Endothelial cell of umbilical vein (primary cell): ENCODE results near the gene FBXW4. TPM values are rescaled to one million over a fixed set of nuclear protein-coding genes. Genes with fewer than 3 reads are reported as not detected.

Experiments used
- BruUV-seq: library from RNA; stranded (reverse); fragments of 400-500 nt; replicated peaks from 2 replicates; lab custom pipeline; 2021; lab: Mats Ljungman, UMichigan
- CTCF ChIA-PET: fragments of 300-600, 350-600 bp; sonication (Branson Sonifier 250); formaldehyde crosslinking; loops from one replicate; lab custom pipeline; 2021; ENCODE audit warnings: antibody characterized with exemption, inconsistent platforms; lab: Charles Lee
- POLR2A ChIA-PET: fragments of 300-600, 350-600 bp; sonication (Branson Sonifier 250); formaldehyde crosslinking; loops from one replicate; lab custom pipeline; 2021; ENCODE audit warnings: antibody characterized with exemption, inconsistent platforms; lab: Charles Lee
- DNase-seq: peaks from one replicate; pipeline ENCODE4 v3.0.0-alpha.2; 2011; ENCODE audit warnings: low read depth, low spot score
- FAIRE-seq: peaks from 2 replicates; lab custom pipeline; 2011; peaks lifted over from hg19 to GRCh38; lab: Jason Lieb, UNC
- H2AFZ ChIP-seq: 2 replicates; pipeline ENCODE4 v1.6.0; 2012; ENCODE audit warnings: low read depth, low read length, control low read depth, inconsistent platforms
- H3K27ac ChIP-seq: 2 replicates; pipeline ENCODE4 v1.5.1; 2011; ENCODE audit warnings: low read depth, mild to moderate bottlenecking, control low read depth, low read length, moderate library complexity; ENCODE audit not compliant: insufficient read depth
- H3K27me3 ChIP-seq, 2 experiments: 2 replicates each; pipeline versions ENCODE4 v1.6.0 to v1.6.1; 2011; ENCODE audit warnings: low read length in 2 of 2, mixed read lengths in 1 of 2; ENCODE audit not compliant: control insufficient read depth in 2 of 2, insufficient read depth in 2 of 2
- H3K36me3 ChIP-seq, 2 experiments: 2 replicates in 1 of 2; 3 replicates in 1 of 2; pipeline ENCODE4 v1.5.1; 2011; ENCODE audit warnings: low read length in 2 of 2, mild to moderate bottlenecking in 1 of 2, moderate library complexity in 1 of 2; ENCODE audit not compliant: control insufficient read depth in 2 of 2, insufficient read depth in 2 of 2; ENCODE audit errors: extremely low read depth in 1 of 2
- H3K4me1 ChIP-seq: 3 replicates; pipeline ENCODE4 v1.5.1; 2011; ENCODE audit warnings: mild to moderate bottlenecking, low read length; ENCODE audit not compliant: control insufficient read depth, insufficient read depth; ENCODE audit errors: extremely low read depth
- H3K4me2 ChIP-seq: 2 replicates; pipeline ENCODE4 v1.6.1; 2011; ENCODE audit warnings: low read length, control low read depth, mixed read lengths; ENCODE audit not compliant: insufficient read depth
- H3K4me3 ChIP-seq, 3 experiments: fragments of 200-600 bp in 1 of 3; sonication (generic), shearing (Covaris generic) in 1 of 3; replicated peaks in 1 of 3; 2 replicates each; pipeline ENCODE4 v1.5.1; 2011 to 2016; ENCODE audit warnings: control low read depth in 3 of 3, low read length in 3 of 3, mild to moderate bottlenecking in 2 of 3, inconsistent platforms in 1 of 3, low read depth in 1 of 3, moderate library complexity in 1 of 3; ENCODE audit not compliant: insufficient read depth in 1 of 3
- H3K79me2 ChIP-seq: 2 replicates; pipeline ENCODE4 v1.6.0; 2012; ENCODE audit warnings: low read length, inconsistent platforms; ENCODE audit not compliant: control insufficient read depth, insufficient read depth
- H3K9ac ChIP-seq: replicated peaks from 2 replicates; pipeline ENCODE3; 2011; ENCODE audit warnings: low read length, control low read depth; ENCODE audit not compliant: insufficient read depth; ENCODE audit errors: extremely low read depth
- H3K9me1 ChIP-seq: replicated peaks from 3 replicates; pipeline ENCODE4 v1.6.0; 2011; ENCODE audit warnings: mild to moderate bottlenecking, low read length; ENCODE audit not compliant: control insufficient read depth, insufficient read depth; ENCODE audit errors: extremely low read depth
- H3K9me3 ChIP-seq: replicated peaks from 2 replicates; pipeline ENCODE4 v1.5.1; 2012; ENCODE audit warnings: low read length, inconsistent platforms; ENCODE audit not compliant: control insufficient read depth, insufficient read depth
- H4K20me1 ChIP-seq: replicated peaks from 2 replicates; pipeline ENCODE3; 2011; ENCODE audit warnings: mild to moderate bottlenecking, low read length; ENCODE audit not compliant: control insufficient read depth, insufficient read depth; ENCODE audit errors: extremely low read depth
- CTCF ChIP-seq, 2 donors: IDR thresholded peaks; 1 replicate in 1 of 2; 2 replicates in 1 of 2; pipeline ENCODE4 v1.5.1; 2011; ENCODE audit warnings: low read length in 2 of 2, mild to moderate bottlenecking in 2 of 2, moderate library complexity in 2 of 2, control low read depth in 1 of 2, inconsistent platforms in 1 of 2, low read depth in 1 of 2; ENCODE audit not compliant: insufficient read depth in 1 of 2; ENCODE audit errors: extremely low read depth in 1 of 2
- EZH2 ChIP-seq: IDR thresholded peaks from 2 replicates; pipeline ENCODE4 v1.6.1; 2012; ENCODE audit warnings: borderline replicate concordance, low read depth, mild to moderate bottlenecking, moderate library complexity, low read length, inconsistent platforms; ENCODE audit not compliant: severe bottlenecking
- FOS ChIP-seq: IDR thresholded peaks from 2 replicates; pipeline ENCODE4 v1.6.1; 2011; ENCODE audit warnings: mild to moderate bottlenecking, low read length, moderate library complexity, borderline replicate concordance; ENCODE audit not compliant: insufficient read depth
- GATA2 ChIP-seq: IDR thresholded peaks from 2 replicates; pipeline ENCODE4 v1.7.0; 2011; ENCODE audit warnings: low read depth, mild to moderate bottlenecking, moderate library complexity, mixed read lengths, low read length; ENCODE audit not compliant: insufficient read length, insufficient read depth
- JUN ChIP-seq: IDR thresholded peaks from 2 replicates; pipeline ENCODE4 v1.6.1; 2011; ENCODE audit warnings: borderline replicate concordance, low read depth; ENCODE audit not compliant: insufficient read length, insufficient read depth
- MAX ChIP-seq: IDR thresholded peaks from 2 replicates; pipeline ENCODE4 v1.6.1; 2011; ENCODE audit not compliant: insufficient read depth, insufficient read length
- MYC ChIP-seq: IDR thresholded peaks from one replicate; pipeline ENCODE4 v1.6.1; 2011; ENCODE audit warnings: mild to moderate bottlenecking, low read depth, low read length
- POLR2A ChIP-seq: IDR thresholded peaks from 2 replicates; pipeline ENCODE4 v1.6.1; 2012; ENCODE audit warnings: low read depth, mild to moderate bottlenecking, control low read depth, low read length
- POLR2AphosphoS5 ChIP-seq: IDR thresholded peaks from 2 replicates; pipeline ENCODE4 v1.6.1; 2012; ENCODE audit warnings: low read depth, mild to moderate bottlenecking, control low read depth, low read length, moderate library complexity; ENCODE audit not compliant: insufficient read depth
- dilution Hi-C: fragments of 300-500 bp; cut with MboI; formaldehyde crosslinking; loops from one replicate; pipeline ENCODE4 v1.15.0; 2019; ENCODE audit warnings: low sequenced_read_pairs; ENCODE audit not compliant: extremely low pct_ligation_motif_present
- intact Hi-C: fragments of 100-400 bp; cut with micrococcal nuclease; formaldehyde crosslinking; loops from one replicate; pipeline ENCODE4 v1.10.0; 2022
- polyA plus RNA-seq, 4 experiments: library from polyadenylated mRNA; depleted of rRNA in 3 of 4; stranded (reverse) in 3 of 4; unstranded in 1 of 4; fragments of >200 nt; gene quantifications; 2 replicates each; pipeline versions ENCODE4 v1.2.1 to v1.2.3, GENCODE V29; 2011 to 2012; ENCODE audit warnings: missing spikeins in 1 of 4
- total RNA-seq: library from RNA; stranded (reverse); gene quantifications from 2 replicates; pipeline ENCODE4 v1.2.3, GENCODE V29; 2021

Gene FBXW4
- total and polyA plus RNA-seq, 2 donors (not counting 3 experiments of a cell fraction or from before 2014, with no cell fraction given): 20.8 to 21.1 TPM

- Histone ChIP-seq H3K9ac (no peak overlapping the region), H3K27me3 (peaks cover 26 to 27% of the 10 kb centered on the region in 2 experiments), H3K4me2 (no peak overlapping the region), H3K4me3 (no peak overlapping the region), H3K79me2 (no peaks in the 10 kb centered on the region), H3K9me1 (no peaks in the 10 kb centered on the region), H3K9me3 (no peaks in the 10 kb centered on the region), H3K4me1 (peaks cover 7% of the 10 kb centered on the region), H3K36me3 (no peaks in the 10 kb centered on the region), H3K27ac (no peak overlapping the region), H4K20me1 (no peaks in the 10 kb centered on the region), H2AFZ (no peak overlapping the region)
- POLR2A ChIA-PET: interaction anchor here (0.6 kb wide), 1 partner anchor 199 kb away, joined by 5 read pairs; no protein-coding TSS in a partner anchor
- TF ChIP-seq MYC (no peak), JUN (no peak), POLR2AphosphoS5 (no peak), GATA2 (no peak), POLR2A (no peak), FOS (no peak), MAX (no peak), CTCF (IDR thresholded peaks at IDR 0.05; ENCODE audit: extremely low read depth in 1 of 2, insufficient read depth in 1 of 2, low read depth in 1 of 2, low read length in 2 of 2) (no peak), EZH2 (no peak)
- dilution Hi-C loops: no loop called here
- no peak for FAIRE-seq
- no peak for DNase-seq
- intact Hi-C loops: no loop called here
- no TSS peak for BruUV-seq
- CTCF ChIA-PET: interaction anchor here (0.7 to 1.8 kb wide), 7 partner anchors 11 to 354 kb away, joined by 3 to 10 read pairs (median 6); no protein-coding TSS in a partner anchor
These were observed 127.6 kb downstream of the FBXW4 start for GRCh38 chr10:101567165-101568006.
